Fibroblast of lung (primary cell): ENCODE results near the gene PWP2. TPM values are rescaled to one million over a fixed set of nuclear protein-coding genes. Genes with fewer than 3 reads are reported as not detected.
"Not testable (repeated sequence)": the region's sequence is repeated elsewhere in the genome, so short reads cannot be mapped to it uniquely, and the experiment has no call there.

ENCODE experiments used
- DNase-seq, 2 donors: peaks; one replicate each; pipeline versions ENCODE4 v3.0.0 to v3.0.0-alpha.2; 2010; ENCODE audit warnings: low read depth in 2 of 2
- H2AFZ ChIP-seq: 2 replicates; pipeline ENCODE4 v1.5.1; 2012; ENCODE audit warnings: low read length, control low read depth, inconsistent platforms
- H3K27ac ChIP-seq: 2 replicates; pipeline ENCODE4 v1.5.1; 2011; ENCODE audit warnings: low read length, control low read depth; ENCODE audit not compliant: insufficient read depth
- H3K27me3 ChIP-seq: 2 replicates; pipeline ENCODE4 v1.5.1; 2011; ENCODE audit warnings: mild to moderate bottlenecking, low read length; ENCODE audit not compliant: control insufficient read depth, insufficient read depth
- H3K36me3 ChIP-seq: 2 replicates; pipeline ENCODE4 v1.5.1; 2011; ENCODE audit warnings: low read length; ENCODE audit not compliant: control insufficient read depth, insufficient read depth
- H3K4me1 ChIP-seq: 2 replicates; pipeline ENCODE4 v1.5.1; 2011; ENCODE audit warnings: low read length; ENCODE audit not compliant: control insufficient read depth, insufficient read depth; ENCODE audit errors: extremely low read depth
- H3K4me2 ChIP-seq: 2 replicates; pipeline ENCODE4 v1.5.1; 2011; ENCODE audit warnings: low read length, control low read depth; ENCODE audit not compliant: insufficient read depth; ENCODE audit errors: extremely low read depth
- H3K4me3 ChIP-seq, 4 experiments: fragments of 200-600 bp in 1 of 4; sonication (generic) in 1 of 4; replicated peaks in 1 of 4; 2 replicates each; pipeline ENCODE4 v1.5.1; 2011 to 2016; ENCODE audit warnings: low read length in 4 of 4, low read depth in 3 of 4, mild to moderate bottlenecking in 3 of 4, control low read depth in 2 of 4, inconsistent platforms in 1 of 4, mixed read lengths in 1 of 4; ENCODE audit not compliant: insufficient read depth in 1 of 4; ENCODE audit errors: control extremely low read depth in 1 of 4
- H3K79me2 ChIP-seq: 2 replicates; pipeline ENCODE4 v1.5.1; 2012; ENCODE audit warnings: mild to moderate bottlenecking, low read length, inconsistent platforms; ENCODE audit not compliant: control insufficient read depth, insufficient read depth
- H3K9ac ChIP-seq: 2 replicates; pipeline ENCODE4 v1.5.1; 2011; ENCODE audit warnings: mild to moderate bottlenecking, low read length, control low read depth; ENCODE audit not compliant: insufficient read depth
- H3K9me3 ChIP-seq: 2 replicates; pipeline ENCODE4 v1.5.1; 2012; ENCODE audit warnings: low read depth, low read length; ENCODE audit not compliant: control insufficient read depth, insufficient read depth
- H4K20me1 ChIP-seq: 2 replicates; pipeline ENCODE4 v1.5.1; 2011; ENCODE audit warnings: low read length; ENCODE audit not compliant: control insufficient read depth, insufficient read depth; ENCODE audit errors: extremely low read depth
- polyA plus RNA-seq, 2 donors: library from polyadenylated mRNA; depleted of rRNA in 1 of 2; stranded (reverse) in 1 of 2; unstranded in 1 of 2; fragments of >200 nt; gene quantifications; 2 replicates each; pipeline ENCODE4 v1.2.1, GENCODE V29; 2011 to 2012; ENCODE audit warnings: missing spikeins in 1 of 2
- total RNA-seq: library from RNA; depleted of rRNA; stranded (reverse); fragments of >200 nt; gene quantifications from 2 replicates; pipeline ENCODE4 v1.2.1, GENCODE V29; 2014

The PWP2 gene
- total and polyA plus RNA-seq, 2 donors (not counting 1 experiment from before 2014, with no cell fraction given), result 3.8 to 5.1 TPM

DNA sequence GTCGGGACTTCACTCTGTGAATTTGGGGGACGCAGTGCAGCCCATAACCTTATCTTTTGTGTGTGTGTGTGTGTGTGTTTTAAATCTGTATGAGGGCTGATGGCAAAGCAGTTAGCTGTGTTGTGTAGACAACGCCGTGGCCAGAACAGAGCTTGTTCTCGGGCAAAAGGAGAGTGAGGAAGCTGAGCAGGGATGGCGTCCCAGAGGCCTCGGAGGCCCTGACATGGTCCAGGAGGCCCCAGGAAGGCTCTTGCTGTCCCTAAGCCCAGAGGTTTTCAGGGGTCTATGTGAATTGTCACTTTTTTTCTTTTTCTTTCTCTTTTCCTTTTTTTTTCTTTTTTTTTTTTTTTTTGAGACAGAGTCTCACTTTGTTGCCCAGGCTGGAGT, 50.9 kb downstream of the PWP2 start:
- H3K4me1 ChIP-seq, H3K4me2 ChIP-seq, H2AFZ ChIP-seq, H3K27me3 ChIP-seq, H3K9ac ChIP-seq, H3K9me3 ChIP-seq, H3K4me3 ChIP-seq, H3K79me2 ChIP-seq, H4K20me1 ChIP-seq, H3K27ac ChIP-seq, H3K36me3 ChIP-seq, DNase-seq: not testable (repeated sequence)

DNA sequence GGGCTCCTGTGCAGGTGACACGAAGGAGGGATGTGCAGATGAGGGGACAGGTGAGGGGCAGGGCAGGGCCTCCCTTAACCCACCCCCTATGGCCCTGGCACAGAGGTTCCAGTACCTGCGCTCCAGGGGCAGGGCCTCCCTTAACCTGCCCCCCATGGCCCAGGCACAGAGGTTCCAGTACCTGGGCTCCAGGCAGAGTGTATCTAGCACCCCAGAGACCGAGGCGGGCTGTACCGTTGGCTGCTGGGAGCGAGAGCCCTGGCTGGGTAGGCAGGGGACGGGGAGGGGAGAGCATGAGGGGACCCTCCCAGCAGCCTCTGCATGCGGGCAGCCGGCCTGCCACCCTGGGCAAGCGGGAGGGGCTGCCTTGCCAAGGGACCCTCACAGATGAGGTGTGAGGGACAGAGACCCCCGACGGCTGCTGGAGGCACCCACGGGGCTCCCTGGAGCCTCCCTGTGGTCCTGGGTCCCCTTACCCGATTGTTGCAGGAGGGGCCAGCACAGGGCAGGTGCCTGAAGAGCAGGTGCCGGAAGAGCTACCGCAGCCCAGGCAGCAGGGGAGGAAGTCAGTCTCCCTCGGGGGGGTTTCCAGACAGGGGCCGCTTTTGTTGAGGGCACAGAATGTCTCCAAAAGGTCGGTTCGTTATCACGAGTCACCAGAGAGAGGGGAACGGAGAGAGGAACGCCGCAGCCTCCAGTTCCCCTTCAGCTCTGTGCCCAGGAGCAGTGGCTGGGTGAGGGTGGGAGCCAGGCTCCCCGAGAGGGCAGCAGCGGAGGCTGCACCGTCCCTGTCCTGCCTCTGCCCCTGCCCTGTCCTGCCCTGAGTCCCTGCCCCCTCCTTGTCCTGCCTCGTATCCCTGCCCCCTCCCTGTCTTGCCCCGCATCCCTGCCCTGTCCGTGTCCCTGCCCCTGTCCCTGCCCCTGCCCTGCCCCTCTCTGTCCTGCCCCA, 52.4 kb downstream of the PWP2 start:
- H3K79me2 ChIP-seq, H3K4me2 ChIP-seq, H4K20me1 ChIP-seq, H3K36me3 ChIP-seq, H3K27me3 ChIP-seq, H3K4me3 ChIP-seq, H3K9ac ChIP-seq, H3K27ac ChIP-seq, H2AFZ ChIP-seq, H3K9me3 ChIP-seq, H3K4me1 ChIP-seq, DNase-seq: not testable (repeated sequence)

DNA sequence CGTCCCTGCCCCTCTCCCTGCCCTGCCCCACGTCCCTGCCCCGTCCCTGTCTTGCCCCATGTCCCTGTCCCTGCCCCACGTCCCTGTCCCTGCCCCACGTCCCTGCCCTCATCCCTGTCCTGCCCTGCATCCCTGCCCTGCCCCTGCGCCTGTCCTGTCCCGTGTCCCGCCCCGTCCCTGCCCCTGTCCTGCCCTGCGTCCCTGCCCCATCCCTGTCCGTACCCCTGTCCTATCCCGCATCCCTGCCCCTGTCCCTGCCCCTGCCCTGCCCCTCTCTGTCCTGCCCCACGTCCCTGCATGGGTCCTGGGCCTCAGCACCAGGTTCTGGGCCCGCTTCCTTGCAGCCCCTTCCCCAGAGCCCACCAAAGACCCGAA, 53.1 kb downstream of the PWP2 start:
- H3K4me1 ChIP-seq, H4K20me1 ChIP-seq, H3K4me2 ChIP-seq, H3K79me2 ChIP-seq, H2AFZ ChIP-seq, H3K36me3 ChIP-seq, H3K27ac ChIP-seq, H3K4me3 ChIP-seq, H3K9ac ChIP-seq, DNase-seq, H3K27me3 ChIP-seq, H3K9me3 ChIP-seq: not testable (repeated sequence)

DNA sequence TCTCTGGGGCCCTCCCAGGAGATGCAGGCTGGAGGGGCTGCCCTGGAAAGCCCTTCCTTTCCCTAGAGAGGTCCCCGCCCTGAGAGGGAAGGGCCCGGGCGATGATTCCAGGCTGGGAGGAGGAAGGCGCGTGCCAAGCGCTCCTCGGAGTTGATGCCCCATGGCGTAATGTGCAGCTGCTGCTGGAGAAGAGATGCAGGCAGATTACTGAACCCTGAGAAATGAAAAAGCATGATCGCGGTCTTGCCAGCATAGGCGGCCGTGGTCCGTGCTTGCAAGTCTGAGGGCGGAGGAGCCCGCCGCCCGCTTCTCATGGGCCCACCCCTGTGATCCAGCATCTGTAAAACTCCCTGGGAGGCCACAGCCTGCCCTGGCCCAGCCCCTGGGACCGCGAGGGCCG, 53.6 kb downstream of the PWP2 start:
- H3K79me2 ChIP-seq, H3K9me3 ChIP-seq, H3K4me2 ChIP-seq, H3K9ac ChIP-seq, H3K27ac ChIP-seq, H3K27me3 ChIP-seq, DNase-seq, H2AFZ ChIP-seq, H3K36me3 ChIP-seq, H3K4me1 ChIP-seq, H4K20me1 ChIP-seq, H3K4me3 ChIP-seq: not testable (repeated sequence)

DNA sequence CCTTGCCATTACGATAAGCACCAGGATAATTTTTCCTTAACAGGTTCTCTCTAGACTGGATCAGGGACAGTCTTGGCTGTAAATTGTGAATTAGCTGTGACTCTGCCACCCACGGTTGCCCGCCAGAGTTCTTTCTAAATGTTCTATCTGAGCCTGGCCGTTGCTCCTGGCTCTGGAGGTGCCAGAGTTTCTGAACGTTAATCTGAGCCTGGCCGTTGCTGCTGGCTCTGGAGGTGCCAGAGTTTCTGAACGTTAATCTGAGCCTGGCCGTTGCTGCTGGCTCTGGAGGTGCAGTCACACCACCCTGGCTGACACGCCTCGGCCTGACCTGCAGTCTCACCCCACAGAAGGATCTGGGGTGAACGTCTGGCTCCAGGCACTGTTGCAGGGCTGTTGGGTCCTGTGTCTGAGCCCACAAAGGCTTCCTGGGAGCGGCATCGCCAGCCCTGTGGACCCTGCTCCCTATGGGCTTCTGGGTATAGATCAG, 56.0 kb downstream of the PWP2 start:
- H3K27ac ChIP-seq, result not testable (repeated sequence)

DNA sequence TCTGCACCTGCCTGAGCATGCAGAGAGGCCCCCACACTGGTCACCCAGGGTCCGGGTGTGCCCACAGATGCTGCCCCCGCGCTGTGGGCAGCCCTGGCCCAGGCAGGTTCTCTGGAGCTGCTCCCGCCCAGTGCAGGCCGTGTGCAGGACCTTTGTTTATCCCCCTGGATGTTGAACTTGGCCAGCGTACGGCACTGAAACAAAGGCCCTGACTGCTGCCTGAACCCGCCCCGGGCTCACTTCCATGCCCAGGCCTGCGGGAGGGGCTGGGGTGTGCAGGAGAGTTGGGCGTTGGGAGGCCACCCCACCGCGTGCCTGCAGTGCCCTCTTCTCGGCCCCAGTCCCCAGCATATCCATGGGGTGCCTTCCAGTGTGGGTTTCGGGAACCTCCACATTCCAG, 58.7 kb downstream of the PWP2 start:
- not testable (repeated sequence) for H3K79me2 ChIP-seq, H3K27ac ChIP-seq, H3K27me3 ChIP-seq, H3K4me2 ChIP-seq, H3K4me1 ChIP-seq, DNase-seq, H4K20me1 ChIP-seq, H3K36me3 ChIP-seq, H3K9me3 ChIP-seq, H3K4me3 ChIP-seq, H3K9ac ChIP-seq, H2AFZ ChIP-seq

More for the DNA sequence above, 56.0 kb downstream of the PWP2 start:
- not testable (repeated sequence) for H3K79me2 ChIP-seq, DNase-seq, H3K27me3 ChIP-seq, H3K9ac ChIP-seq, H3K36me3 ChIP-seq, H2AFZ ChIP-seq, H3K4me1 ChIP-seq, H4K20me1 ChIP-seq, H3K4me3 ChIP-seq, H3K9me3 ChIP-seq, H3K4me2 ChIP-seq

DNA sequence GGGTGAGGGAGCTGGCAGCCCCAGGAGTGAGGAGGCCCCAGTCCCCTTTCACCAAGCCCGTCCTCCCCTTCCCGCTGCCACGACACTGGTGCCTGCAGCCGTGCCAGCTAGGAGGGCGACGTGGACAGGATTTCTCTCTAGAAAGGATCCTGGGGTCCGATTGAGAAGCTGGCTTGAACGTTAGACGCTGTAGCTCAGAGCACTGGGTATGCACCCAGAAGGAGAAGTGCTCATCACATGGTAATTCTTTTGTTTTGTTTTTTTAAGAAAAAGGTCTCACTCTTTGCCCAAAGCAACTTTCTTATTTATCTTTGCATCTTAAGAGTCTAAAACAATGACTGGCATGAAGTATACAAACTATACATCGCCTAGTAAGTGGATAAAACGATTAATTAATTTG, 60.3 kb downstream of the PWP2 start:
- not testable (repeated sequence) for H3K27ac ChIP-seq, H2AFZ ChIP-seq, H4K20me1 ChIP-seq, H3K27me3 ChIP-seq, H3K4me1 ChIP-seq, DNase-seq, H3K36me3 ChIP-seq, H3K9ac ChIP-seq, H3K9me3 ChIP-seq, H3K79me2 ChIP-seq, H3K4me2 ChIP-seq, H3K4me3 ChIP-seq
